Type B pancreatic cell (in vitro differentiated cells): ENCODE results near the gene SLC8A1. TPM values are rescaled to one million over a fixed set of nuclear protein-coding genes. Genes with fewer than 3 reads are reported as not detected.

Source experiments
- DNase-seq: peaks from one replicate; pipeline ENCODE4 v3.0.0; 2021; ENCODE audit warnings: mixed read lengths; ENCODE audit not compliant: unreplicated experiment; ENCODE audit errors: extremely low spot score
- H3K27ac Mint-ChIP-seq: 2 replicates; pipeline ENCODE4 v1.8.0; 2021; ENCODE audit warnings: mild to moderate bottlenecking, mixed read lengths
- H3K27me3 Mint-ChIP-seq: 2 replicates; pipeline ENCODE4 v1.8.0; 2021; ENCODE audit warnings: mixed read lengths
- H3K36me3 Mint-ChIP-seq: 2 replicates; pipeline ENCODE4 v1.8.0; 2021; ENCODE audit warnings: mixed read lengths
- H3K4me1 Mint-ChIP-seq: one replicate; pipeline ENCODE4 v1.8.0; 2021; ENCODE audit warnings: mixed read lengths; ENCODE audit not compliant: unreplicated experiment
- H3K4me3 Mint-ChIP-seq: 2 replicates; pipeline ENCODE4 v1.8.0; 2021; ENCODE audit warnings: mild to moderate bottlenecking, mixed read lengths
- H3K9me3 Mint-ChIP-seq: 2 replicates; pipeline ENCODE4 v1.8.0; 2021; ENCODE audit warnings: mixed read lengths
- total RNA-seq: library from RNA; stranded (reverse); gene quantifications from 2 replicates; pipeline ENCODE4 v1.2.1, GENCODE V29; 2021; ENCODE audit warnings: low replicate concordance
- TF ChIP-seq, protein P1 (sequence below): fragments of 200-600 bp; sonication (generic); conservative IDR thresholded peaks from 2 replicates; pipeline ENCODE4 v1.5.0; 2021; ENCODE audit warnings: antibody characterized with exemption, mild to moderate bottlenecking

Gene SLC8A1
- total RNA-seq, 1 donor from 2014 or later = 42.1 TPM

DNA sequence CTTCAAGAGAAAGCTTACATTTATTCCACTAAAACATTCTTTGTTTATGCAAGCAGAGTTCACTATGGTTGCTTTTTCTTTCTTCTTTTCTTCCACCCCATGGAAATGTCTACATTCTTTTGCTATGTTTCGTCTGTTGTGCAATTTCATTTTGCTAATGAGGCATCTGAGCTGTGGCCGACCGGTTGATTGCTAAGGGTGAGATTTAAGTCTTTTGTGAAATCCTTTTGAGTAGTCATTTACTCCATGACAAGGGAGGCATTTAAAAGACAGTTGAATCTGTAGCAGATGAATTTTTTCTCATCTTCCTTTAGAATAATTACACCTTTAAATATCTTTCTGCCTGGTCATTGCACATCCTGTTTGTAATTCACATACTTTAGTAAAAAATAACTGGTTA, 348.7 kb downstream of the SLC8A1 start:
- Mint-ChIP-seq H3K36me3 (no peaks in the 10 kb centered on the region), H3K27ac (no peak overlapping the region), H3K4me3 (no peak overlapping the region), H3K27me3 (no peaks in the 10 kb centered on the region), H3K9me3 (no peaks in the 10 kb centered on the region), H3K4me1 (peaks cover 18% of the 10 kb centered on the region)
- DNase-seq = no peak
- TF ChIP-seq, protein P1, sequence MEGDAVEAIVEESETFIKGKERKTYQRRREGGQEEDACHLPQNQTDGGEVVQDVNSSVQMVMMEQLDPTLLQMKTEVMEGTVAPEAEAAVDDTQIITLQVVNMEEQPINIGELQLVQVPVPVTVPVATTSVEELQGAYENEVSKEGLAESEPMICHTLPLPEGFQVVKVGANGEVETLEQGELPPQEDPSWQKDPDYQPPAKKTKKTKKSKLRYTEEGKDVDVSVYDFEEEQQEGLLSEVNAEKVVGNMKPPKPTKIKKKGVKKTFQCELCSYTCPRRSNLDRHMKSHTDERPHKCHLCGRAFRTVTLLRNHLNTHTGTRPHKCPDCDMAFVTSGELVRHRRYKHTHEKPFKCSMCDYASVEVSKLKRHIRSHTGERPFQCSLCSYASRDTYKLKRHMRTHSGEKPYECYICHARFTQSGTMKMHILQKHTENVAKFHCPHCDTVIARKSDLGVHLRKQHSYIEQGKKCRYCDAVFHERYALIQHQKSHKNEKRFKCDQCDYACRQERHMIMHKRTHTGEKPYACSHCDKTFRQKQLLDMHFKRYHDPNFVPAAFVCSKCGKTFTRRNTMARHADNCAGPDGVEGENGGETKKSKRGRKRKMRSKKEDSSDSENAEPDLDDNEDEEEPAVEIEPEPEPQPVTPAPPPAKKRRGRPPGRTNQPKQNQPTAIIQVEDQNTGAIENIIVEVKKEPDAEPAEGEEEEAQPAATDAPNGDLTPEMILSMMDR = no peak

DNA sequence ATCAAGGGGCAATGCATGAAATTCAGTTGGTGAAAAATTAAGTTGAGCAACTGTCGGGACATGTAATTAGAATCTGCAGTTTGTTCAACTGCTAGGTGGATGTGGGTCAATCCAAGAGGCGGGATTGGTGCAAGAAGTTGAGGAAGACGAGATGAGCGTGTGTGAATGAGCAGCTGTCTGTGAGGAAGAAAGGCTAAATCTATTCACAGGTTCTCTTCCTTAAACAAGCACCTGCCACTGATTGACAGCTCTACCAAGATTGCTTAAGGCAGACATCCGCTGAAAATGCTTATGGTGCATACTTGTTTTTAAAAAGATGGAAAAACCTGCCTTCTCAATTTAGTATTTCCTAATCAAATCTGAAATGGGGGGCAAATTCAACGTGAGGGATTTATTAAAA, 349.4 kb downstream of the SLC8A1 start:
- no peaks in the 10 kb centered on the region for H3K9me3 Mint-ChIP-seq
- H3K4me3 Mint-ChIP-seq = no peak overlapping the region
- H3K27me3 Mint-ChIP-seq = no peaks in the 10 kb centered on the region
- no peaks in the 10 kb centered on the region for H3K36me3 Mint-ChIP-seq
- TF ChIP-seq, protein P1 = no peak
- DNase-seq = no peak
- H3K27ac Mint-ChIP-seq = no peak overlapping the region
- H3K4me1 Mint-ChIP-seq = peaks cover 18% of the 10 kb centered on the region

DNA sequence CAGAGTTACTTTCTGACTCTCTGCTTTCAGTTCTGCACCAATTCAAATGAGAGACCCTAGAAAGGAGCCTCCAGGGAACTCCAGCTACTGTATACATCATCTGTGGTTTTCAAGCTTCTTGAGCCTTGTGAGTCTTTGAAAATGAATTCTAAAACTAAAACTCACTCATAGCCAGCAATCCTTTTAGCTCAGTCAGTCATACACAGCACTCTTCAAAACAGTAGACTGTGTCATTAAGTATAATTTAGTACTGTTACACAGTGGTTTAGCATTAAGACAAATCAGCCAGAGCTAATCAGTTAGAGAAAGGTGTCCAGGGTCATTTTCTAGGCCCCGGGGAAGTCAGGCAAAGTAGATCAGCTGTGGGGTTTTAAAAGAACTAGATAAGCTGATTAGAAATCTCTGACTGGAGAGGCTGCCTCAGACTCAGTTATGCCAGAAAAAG, 350.7 kb downstream of the SLC8A1 start:
- H3K27me3 Mint-ChIP-seq = no peaks in the 10 kb centered on the region
- H3K4me1 Mint-ChIP-seq = peaks cover 18% of the 10 kb centered on the region
- DNase-seq = no peak
- H3K27ac Mint-ChIP-seq = no peak overlapping the region
- H3K36me3 Mint-ChIP-seq = no peaks in the 10 kb centered on the region
- no peaks in the 10 kb centered on the region for H3K9me3 Mint-ChIP-seq
- TF ChIP-seq, protein P1 = no peak
- no peak overlapping the region for H3K4me3 Mint-ChIP-seq

DNA sequence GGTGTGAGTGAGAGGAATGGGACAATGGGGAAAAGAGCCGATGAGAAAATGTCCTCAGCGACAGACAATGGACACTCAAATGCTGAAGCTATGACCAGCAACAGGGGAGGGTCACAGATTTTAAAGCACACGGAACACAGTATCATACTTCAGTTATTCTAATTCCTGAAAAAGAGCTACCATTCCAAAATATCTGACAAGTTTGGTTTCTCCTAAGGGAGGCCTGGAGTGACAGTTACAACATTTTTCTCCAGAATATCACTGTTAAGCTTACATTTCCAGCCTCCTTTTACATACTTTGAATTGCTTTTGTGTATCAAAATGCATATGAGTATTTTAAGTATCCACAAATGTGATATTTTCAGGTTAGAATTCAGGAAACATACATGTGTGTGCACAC, 351.2 kb downstream of the SLC8A1 start:
- Mint-ChIP-seq H3K27ac (no peak overlapping the region), H3K4me1 (peaks cover 18% of the 10 kb centered on the region), H3K36me3 (no peaks in the 10 kb centered on the region), H3K27me3 (no peaks in the 10 kb centered on the region), H3K4me3 (no peak overlapping the region), H3K9me3 (no peaks in the 10 kb centered on the region)
- TF ChIP-seq, protein P1 = no peak
- no peak for DNase-seq

DNA sequence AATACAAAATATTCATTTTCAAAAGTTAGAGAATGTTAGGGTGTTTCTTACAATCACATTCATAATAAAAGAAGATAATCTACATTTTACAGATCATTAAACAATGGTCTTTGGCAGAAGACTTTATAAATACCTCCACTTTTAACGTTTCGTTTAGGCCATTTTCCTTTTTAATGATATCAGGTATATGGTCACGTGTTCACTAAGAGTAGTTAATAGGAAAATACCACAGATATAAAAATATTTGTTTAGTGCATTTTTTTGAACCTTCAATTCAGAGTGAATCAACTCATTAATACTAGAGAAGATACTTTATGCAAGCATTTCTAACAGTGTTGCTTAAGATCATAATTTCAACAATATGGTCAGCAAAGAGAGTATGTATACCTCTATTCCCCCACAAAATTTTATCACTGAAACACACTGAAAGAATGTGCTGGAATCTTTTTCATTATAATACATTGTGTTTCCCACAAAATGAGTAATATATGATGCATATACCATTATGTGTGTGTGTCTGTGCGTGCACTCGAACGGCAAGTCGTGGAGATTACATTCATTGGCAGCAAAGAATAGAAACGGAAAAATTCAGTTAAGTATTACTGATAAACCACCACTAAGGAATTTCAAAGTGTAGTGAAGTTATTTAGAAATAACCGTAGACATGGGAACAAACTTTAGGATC, 353.0 kb downstream of the SLC8A1 start:
- Mint-ChIP-seq H3K36me3 (no peaks in the 10 kb centered on the region), H3K27me3 (no peaks in the 10 kb centered on the region), H3K27ac (no peak overlapping the region)

More for the DNA sequence above, 353.0 kb downstream of the SLC8A1 start:
- Mint-ChIP-seq H3K4me3 (no peak overlapping the region), H3K4me1 (peaks cover 11% of the 10 kb centered on the region), H3K9me3 (no peaks in the 10 kb centered on the region)
- no peak for DNase-seq
- TF ChIP-seq, protein P1 = no peak
